ENCODE results near the gene PDCD7.

GRCh38 chr15:65095747-65096104, 37.9 kb downstream of the PDCD7 start:
- TF ChIP-seq USF2 (IDR thresholded peaks at IDR 0.05; ENCODE audit: borderline replicate concordance, low read depth, low read length) (no peak), EZH2phosphoT487 (IDR thresholded peaks at IDR 0.05; ENCODE audit: borderline replicate concordance, low read depth) (no peak), POLR2AphosphoS5 (IDR thresholded peaks at IDR 0.05; ENCODE audit: low read depth, low read length) (no peak), RAD21 (IDR thresholded peaks at IDR 0.05; ENCODE audit: low read length) (no peak), EP300 (IDR thresholded peaks at IDR 0.05; ENCODE audit: borderline replicate concordance in 1 of 2, low read depth in 1 of 2, low read length in 1 of 2) (no peak), FOXM1 (IDR thresholded peaks at IDR 0.05; ENCODE audit: low read depth) (no peak), NRF1 (IDR thresholded peaks at IDR 0.05; ENCODE audit: low read depth, low read length) (no peak), MXI1 (IDR thresholded peaks at IDR 0.05; ENCODE audit: low read depth, low read length) (no peak), IRF3 (IDR thresholded peaks at IDR 0.05; ENCODE audit: low read depth, low read length) (no peak)
- TF ChIP-seq, protein P1, sequence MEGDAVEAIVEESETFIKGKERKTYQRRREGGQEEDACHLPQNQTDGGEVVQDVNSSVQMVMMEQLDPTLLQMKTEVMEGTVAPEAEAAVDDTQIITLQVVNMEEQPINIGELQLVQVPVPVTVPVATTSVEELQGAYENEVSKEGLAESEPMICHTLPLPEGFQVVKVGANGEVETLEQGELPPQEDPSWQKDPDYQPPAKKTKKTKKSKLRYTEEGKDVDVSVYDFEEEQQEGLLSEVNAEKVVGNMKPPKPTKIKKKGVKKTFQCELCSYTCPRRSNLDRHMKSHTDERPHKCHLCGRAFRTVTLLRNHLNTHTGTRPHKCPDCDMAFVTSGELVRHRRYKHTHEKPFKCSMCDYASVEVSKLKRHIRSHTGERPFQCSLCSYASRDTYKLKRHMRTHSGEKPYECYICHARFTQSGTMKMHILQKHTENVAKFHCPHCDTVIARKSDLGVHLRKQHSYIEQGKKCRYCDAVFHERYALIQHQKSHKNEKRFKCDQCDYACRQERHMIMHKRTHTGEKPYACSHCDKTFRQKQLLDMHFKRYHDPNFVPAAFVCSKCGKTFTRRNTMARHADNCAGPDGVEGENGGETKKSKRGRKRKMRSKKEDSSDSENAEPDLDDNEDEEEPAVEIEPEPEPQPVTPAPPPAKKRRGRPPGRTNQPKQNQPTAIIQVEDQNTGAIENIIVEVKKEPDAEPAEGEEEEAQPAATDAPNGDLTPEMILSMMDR (IDR thresholded peaks at IDR 0.05): no peak
- TF ChIP-seq, protein P2, sequence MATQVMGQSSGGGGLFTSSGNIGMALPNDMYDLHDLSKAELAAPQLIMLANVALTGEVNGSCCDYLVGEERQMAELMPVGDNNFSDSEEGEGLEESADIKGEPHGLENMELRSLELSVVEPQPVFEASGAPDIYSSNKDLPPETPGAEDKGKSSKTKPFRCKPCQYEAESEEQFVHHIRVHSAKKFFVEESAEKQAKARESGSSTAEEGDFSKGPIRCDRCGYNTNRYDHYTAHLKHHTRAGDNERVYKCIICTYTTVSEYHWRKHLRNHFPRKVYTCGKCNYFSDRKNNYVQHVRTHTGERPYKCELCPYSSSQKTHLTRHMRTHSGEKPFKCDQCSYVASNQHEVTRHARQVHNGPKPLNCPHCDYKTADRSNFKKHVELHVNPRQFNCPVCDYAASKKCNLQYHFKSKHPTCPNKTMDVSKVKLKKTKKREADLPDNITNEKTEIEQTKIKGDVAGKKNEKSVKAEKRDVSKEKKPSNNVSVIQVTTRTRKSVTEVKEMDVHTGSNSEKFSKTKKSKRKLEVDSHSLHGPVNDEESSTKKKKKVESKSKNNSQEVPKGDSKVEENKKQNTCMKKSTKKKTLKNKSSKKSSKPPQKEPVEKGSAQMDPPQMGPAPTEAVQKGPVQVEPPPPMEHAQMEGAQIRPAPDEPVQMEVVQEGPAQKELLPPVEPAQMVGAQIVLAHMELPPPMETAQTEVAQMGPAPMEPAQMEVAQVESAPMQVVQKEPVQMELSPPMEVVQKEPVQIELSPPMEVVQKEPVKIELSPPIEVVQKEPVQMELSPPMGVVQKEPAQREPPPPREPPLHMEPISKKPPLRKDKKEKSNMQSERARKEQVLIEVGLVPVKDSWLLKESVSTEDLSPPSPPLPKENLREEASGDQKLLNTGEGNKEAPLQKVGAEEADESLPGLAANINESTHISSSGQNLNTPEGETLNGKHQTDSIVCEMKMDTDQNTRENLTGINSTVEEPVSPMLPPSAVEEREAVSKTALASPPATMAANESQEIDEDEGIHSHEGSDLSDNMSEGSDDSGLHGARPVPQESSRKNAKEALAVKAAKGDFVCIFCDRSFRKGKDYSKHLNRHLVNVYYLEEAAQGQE (IDR thresholded peaks at IDR 0.05; ENCODE audit: low read depth, low read length): no peak
- TF ChIP-seq, protein P3, sequence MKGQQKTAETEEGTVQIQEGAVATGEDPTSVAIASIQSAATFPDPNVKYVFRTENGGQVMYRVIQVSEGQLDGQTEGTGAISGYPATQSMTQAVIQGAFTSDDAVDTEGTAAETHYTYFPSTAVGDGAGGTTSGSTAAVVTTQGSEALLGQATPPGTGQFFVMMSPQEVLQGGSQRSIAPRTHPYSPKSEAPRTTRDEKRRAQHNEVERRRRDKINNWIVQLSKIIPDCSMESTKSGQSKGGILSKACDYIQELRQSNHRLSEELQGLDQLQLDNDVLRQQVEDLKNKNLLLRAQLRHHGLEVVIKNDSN (IDR thresholded peaks at IDR 0.05; ENCODE audit: borderline replicate concordance, low read depth): no peak
- TF ChIP-seq, protein P4, sequence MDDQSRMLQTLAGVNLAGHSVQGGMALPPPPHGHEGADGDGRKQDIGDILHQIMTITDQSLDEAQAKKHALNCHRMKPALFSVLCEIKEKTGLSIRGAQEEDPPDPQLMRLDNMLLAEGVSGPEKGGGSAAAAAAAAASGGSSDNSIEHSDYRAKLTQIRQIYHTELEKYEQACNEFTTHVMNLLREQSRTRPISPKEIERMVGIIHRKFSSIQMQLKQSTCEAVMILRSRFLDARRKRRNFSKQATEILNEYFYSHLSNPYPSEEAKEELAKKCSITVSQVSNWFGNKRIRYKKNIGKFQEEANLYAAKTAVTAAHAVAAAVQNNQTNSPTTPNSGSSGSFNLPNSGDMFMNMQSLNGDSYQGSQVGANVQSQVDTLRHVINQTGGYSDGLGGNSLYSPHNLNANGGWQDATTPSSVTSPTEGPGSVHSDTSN (IDR thresholded peaks at IDR 0.05): no peak
